Stomach (tissue), 4 donors: ENCODE results near the gene LMCD1.

Experiments
- CTCF ChIP-seq, 7 experiments: fragments of 450-650 bp in 4 of 7; fragments of 200-600 bp in 3 of 7; sonication (generic) in 3 of 7; IDR thresholded peaks; one replicate each; pipeline ENCODE4 v1.5.1; 2016 to 2019; ENCODE audit warnings: antibody characterized with exemption in 7 of 7, control low read depth in 2 of 7, mild to moderate bottlenecking in 1 of 7
- EP300 ChIP-seq: sonication (generic); formaldehyde crosslinking; IDR thresholded peaks from one replicate; pipeline ENCODE4 v1.6.1; 2017; ENCODE audit warnings: antibody characterized with exemption
- POLR2A ChIP-seq, 4 donors: fragments of 450-650 bp; IDR thresholded peaks; one replicate each; pipeline ENCODE4 v1.6.1; 2016; ENCODE audit warnings: antibody characterized with exemption in 4 of 4, control low read depth in 2 of 4, mild to moderate bottlenecking in 1 of 4, moderate library complexity in 1 of 4
- POLR2AphosphoS5 ChIP-seq, 3 donors: sonication (generic); formaldehyde crosslinking; IDR thresholded peaks; one replicate each; pipeline ENCODE4 v1.6.1; 2016; ENCODE audit warnings: antibody characterized with exemption in 3 of 3

GRCh38 chr3:8552223-8552762 lies 50.7 kb downstream of the LMCD1 start:
- no peak for TF ChIP-seq CTCF (IDR thresholded peaks at IDR 0.05)
- TF ChIP-seq POLR2A (IDR thresholded peaks at IDR 0.05) = no peak
- TF ChIP-seq EP300 = no peak
- no peak for TF ChIP-seq POLR2AphosphoS5 (IDR thresholded peaks at IDR 0.05)
